HCT116 (cell line): Measurements from ENCODE around the gene RNU1-2.
"Not testable (repeated sequence)": the region's sequence is repeated elsewhere in the genome, so short reads cannot be mapped to it uniquely, and the experiment has no call there.

Source experiments
- POLR2A ChIP-seq: IDR thresholded peaks from 2 replicates; pipeline ENCODE4 v1.7.0; 2011; ENCODE audit warnings: borderline replicate concordance; ENCODE audit not compliant: insufficient read depth, insufficient read length; ENCODE audit errors: extremely low read depth
- ZNF274 ChIP-seq: fragments of 200-500 bp; sonication (Bioruptor generic); IDR thresholded peaks from 2 replicates; pipeline ENCODE4 v1.6.1; 2014; ENCODE audit warnings: mild to moderate bottlenecking, low read depth, low read length, inconsistent platforms
- TF ChIP-seq, protein P1 (sequence below), 3 experiments: fragments of 200-600 bp in 1 of 3; sonication (generic) in 1 of 3; IDR thresholded peaks in 2 of 3; conservative IDR thresholded peaks in 1 of 3; 2 replicates each; pipeline ENCODE4 v1.5.1; 2012 to 2017; ENCODE audit warnings: low read depth in 2 of 3, low read length in 2 of 3, antibody characterized with exemption in 1 of 3, borderline replicate concordance in 1 of 3, control low read depth in 1 of 3, mild to moderate bottlenecking in 1 of 3, mixed read lengths in 1 of 3, mixed run types in 1 of 3, moderate library complexity in 1 of 3; ENCODE audit not compliant: insufficient read depth in 1 of 3
- TF ChIP-seq, protein P2 (sequence below): IDR thresholded peaks from 2 replicates; pipeline ENCODE4 v1.6.1; 2011; ENCODE audit warnings: mild to moderate bottlenecking, low read length, moderate library complexity; ENCODE audit not compliant: insufficient replicate concordance; ENCODE audit errors: extremely low read depth
- TF ChIP-seq, protein P3 (sequence below): IDR thresholded peaks from 2 replicates; pipeline ENCODE4 v1.6.1; 2012

DNA sequence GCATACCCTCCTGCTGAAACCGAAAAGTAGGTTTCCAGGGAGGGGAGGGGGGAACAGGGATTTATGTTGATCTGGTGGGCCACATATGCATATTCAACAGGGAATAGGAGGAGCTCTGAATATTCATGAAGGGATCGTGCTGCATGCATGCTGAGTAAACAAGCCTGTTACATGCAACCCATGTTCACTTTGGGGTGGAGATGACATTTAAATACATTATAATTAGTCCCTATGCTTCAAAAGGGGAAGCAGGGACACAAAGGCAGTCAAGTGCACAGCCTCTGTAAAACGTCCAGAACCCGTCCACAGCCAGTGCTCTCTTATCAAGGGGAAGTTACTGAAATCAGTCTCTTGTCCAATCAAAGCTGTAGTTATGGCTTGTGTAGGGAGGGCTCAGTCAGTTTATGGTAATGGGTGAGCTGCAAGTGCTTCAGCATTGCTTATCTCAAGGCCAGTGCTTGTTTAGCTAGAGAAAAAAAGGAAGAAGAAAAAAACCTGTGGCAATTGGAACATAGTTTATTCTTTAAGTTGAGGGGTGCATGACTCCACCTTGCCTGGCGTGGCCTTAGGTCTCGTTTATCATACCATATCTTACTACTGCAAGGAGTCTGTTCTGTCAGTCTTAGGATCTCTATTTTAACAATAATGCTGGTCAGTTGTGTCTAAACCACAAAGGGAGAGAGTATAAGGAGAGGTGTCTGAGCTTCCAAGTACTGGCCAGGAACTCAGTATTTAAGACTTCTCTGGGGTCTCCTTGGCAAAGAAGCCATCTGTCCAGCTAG is 28.7 kb upstream of the RNU1-2 start:
- TF ChIP-seq, protein P1, sequence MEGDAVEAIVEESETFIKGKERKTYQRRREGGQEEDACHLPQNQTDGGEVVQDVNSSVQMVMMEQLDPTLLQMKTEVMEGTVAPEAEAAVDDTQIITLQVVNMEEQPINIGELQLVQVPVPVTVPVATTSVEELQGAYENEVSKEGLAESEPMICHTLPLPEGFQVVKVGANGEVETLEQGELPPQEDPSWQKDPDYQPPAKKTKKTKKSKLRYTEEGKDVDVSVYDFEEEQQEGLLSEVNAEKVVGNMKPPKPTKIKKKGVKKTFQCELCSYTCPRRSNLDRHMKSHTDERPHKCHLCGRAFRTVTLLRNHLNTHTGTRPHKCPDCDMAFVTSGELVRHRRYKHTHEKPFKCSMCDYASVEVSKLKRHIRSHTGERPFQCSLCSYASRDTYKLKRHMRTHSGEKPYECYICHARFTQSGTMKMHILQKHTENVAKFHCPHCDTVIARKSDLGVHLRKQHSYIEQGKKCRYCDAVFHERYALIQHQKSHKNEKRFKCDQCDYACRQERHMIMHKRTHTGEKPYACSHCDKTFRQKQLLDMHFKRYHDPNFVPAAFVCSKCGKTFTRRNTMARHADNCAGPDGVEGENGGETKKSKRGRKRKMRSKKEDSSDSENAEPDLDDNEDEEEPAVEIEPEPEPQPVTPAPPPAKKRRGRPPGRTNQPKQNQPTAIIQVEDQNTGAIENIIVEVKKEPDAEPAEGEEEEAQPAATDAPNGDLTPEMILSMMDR (IDR thresholded peaks at IDR 0.05 in 2 of 3, conservative IDR thresholded peaks at IDR 0.05 in 1 of 3; ENCODE audit: borderline replicate concordance in 1 of 3, insufficient read depth in 1 of 3, low read depth in 2 of 3, low read length in 2 of 3): not testable (repeated sequence)
- TF ChIP-seq, protein P2, sequence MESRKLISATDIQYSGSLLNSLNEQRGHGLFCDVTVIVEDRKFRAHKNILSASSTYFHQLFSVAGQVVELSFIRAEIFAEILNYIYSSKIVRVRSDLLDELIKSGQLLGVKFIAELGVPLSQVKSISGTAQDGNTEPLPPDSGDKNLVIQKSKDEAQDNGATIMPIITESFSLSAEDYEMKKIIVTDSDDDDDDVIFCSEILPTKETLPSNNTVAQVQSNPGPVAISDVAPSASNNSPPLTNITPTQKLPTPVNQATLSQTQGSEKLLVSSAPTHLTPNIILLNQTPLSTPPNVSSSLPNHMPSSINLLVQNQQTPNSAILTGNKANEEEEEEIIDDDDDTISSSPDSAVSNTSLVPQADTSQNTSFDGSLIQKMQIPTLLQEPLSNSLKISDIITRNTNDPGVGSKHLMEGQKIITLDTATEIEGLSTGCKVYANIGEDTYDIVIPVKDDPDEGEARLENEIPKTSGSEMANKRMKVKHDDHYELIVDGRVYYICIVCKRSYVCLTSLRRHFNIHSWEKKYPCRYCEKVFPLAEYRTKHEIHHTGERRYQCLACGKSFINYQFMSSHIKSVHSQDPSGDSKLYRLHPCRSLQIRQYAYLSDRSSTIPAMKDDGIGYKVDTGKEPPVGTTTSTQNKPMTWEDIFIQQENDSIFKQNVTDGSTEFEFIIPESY: not testable (repeated sequence)
- TF ChIP-seq, protein P3, sequence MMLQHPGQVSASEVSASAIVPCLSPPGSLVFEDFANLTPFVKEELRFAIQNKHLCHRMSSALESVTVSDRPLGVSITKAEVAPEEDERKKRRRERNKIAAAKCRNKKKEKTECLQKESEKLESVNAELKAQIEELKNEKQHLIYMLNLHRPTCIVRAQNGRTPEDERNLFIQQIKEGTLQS: not testable (repeated sequence)
- TF ChIP-seq ZNF274, POLR2A: not testable (repeated sequence)
